ENCODE measurements around the gene WIPF1.
A peak's percentile ranks its signal among the peaks of the same experiment; 100 is the strongest.

WIPF1 gene

GRCh38 chr2:174535083-174535482 lies 62.5 kb downstream of the WIPF1 start:
- DNase-seq, result no peak

DNA sequence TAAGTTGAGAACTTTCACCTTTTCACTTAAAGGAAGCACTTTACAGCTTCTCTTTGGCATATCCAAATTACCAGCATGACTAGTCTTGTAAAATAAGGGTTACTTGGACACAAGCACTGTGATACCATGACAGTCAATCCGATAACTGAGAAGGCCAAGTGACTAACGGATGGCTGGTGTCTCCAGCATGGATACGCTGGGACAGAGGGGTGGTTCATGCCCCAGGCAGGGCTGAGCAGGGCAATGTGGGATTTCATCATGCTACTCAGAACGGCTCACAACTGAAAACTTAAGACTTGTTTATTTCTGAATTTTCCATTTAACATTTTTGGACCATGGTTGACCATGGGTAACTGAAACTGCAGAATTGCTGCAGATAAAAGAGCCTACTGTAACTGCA lies 67.7 kb downstream of the WIPF1 start:
- DNase-seq, result no peak

DNA sequence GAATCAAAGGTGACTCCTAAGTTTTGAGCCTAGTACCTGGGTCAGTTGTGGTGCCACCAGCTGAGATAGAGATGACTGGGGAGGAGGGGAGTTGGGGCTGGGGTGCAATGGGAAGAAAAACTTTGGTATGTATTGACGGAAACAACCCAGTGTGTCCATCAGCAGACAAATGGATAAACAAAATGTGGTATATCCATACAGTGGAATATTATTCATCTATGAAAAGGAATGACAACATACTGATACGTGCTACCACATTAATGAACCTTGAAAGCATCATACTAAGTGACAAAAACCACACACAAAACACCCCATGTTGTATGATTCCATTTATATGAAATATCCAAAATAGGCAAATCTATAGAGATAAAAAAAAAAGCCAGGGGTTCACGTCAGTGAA lies 69.6 kb downstream of the WIPF1 start:
- DNase-seq, result no peak

DNA sequence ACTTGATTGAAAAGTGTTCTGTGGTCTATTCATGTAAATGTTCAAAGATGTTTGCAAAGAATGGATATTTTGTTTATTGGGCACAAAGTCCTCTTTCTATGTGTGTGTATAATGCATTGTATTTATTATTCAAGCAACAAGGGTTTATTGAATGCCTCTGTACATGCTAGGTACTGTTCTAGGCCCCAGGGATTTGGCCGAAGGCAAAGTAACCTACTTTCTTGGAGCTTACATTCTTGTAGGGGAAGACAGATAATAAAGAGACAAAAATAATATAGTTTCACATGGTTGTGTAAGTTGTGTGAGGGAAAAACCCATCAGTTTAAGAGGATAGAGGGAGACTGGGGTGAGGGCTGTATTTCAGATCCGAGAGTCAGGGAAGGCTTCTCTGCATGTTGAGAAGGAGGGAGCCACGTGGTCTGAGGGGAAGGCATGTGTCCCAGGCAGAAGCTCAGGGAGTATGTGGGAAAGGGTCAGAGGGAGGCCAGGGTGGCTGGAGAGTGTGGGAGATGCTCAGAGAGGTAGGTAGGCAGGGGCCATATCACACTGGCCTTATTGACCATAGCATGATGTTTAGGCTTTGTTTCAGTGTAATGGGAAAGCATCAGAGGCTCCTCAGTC lies 70.4 kb downstream of the WIPF1 start:
- no peak for DNase-seq

DNA sequence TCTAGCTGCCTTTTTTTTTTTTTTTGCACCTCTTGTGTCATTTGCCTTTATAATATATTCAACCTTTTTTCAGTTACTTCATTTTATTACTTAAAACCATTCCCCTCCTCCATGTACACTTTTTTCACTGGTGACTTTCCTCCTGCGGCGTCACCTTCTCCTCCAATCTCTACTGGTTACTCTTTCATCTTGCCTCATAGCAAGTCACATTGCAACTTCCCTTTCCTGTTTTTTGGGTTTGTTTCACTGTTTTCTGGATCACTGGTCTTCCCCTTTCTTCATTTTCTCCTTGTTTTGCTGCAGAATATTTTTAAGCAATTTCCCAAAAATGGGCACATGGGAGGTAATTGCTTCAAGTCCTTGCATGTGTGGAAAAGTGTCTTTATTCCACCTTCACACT lies 73.1 kb downstream of the WIPF1 start:
- DNase-seq, result no peak

DNA sequence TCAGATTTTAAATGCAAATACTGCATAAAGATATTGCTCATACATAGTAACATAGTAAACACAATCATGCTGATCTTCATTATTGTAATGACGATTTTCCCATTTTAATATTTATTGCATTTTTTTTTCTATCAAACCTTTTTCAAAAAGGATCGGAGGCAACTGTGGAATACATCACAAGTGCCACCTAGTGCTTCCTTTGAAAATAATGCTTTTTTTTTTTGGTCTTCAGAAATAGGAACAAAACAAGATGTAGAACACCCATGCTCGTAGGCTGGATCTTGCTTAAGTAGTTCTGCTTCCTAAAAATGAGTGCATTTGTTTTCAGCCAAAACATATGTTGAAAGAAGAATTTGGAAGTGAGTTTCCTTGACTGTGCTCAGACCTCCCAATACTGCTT lies 75.1 kb downstream of the WIPF1 start:
- peak; percentile 24 for DNase-seq

GRCh38 chr2:174518395-174518794 lies 79.2 kb downstream of the WIPF1 start:
- DNase-seq, result no peak

- DNase-seq, result no peak
These were observed 80.9 kb downstream of the WIPF1 start for GRCh38 chr2:174516501-174517378.

- DNase-seq, result no peak
These were observed 85.3 kb downstream of the WIPF1 start for GRCh38 chr2:174512345-174512744.

DNA sequence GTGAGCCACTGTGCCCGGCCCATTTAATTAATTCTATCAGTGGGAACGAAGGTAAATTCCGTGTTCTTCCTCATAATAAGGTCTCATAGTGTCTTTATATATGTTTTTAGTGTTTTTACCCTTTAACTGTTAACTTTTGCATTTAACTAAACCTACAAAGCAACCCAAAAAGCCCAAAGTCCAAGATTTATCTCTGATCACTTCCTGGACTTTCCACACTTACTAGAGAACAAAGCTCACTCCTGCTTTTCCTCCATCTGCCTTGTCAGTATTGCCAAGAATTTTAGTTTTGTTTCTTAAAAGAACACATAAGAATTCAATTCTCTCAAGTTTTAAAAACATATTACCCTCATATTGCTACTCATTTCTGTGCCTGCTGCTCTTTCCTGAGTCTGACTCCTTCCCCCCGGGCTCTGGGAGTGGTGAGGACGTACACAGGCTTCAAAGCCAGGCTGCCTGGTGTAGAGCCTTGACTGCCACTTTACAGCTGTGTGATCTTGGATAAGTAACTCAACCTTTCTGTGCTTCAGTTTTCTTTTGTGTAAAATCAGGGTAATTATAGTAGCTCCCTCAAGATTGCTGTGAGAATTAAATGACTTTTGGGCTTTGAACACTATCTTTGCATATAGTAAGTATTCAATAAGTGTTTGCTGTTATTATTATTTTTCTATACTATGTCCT lies 85.9 kb downstream of the WIPF1 start:
- DNase-seq, result no peak

- DNase-seq, result peak; percentile 19
These were observed 86.9 kb downstream of the WIPF1 start for GRCh38 chr2:174510583-174511189.
